HCT116 (cell line): ENCODE results near the gene MAPK10. TPM values are rescaled to one million over a fixed set of nuclear protein-coding genes. Genes with fewer than 3 reads are reported as not detected.

Experiments
- ATAC-seq: fragments of 200-7000 bp; cut with Tn5 transposase; 2 replicates; pipeline ENCODE4 v1.9.1; 2020; ENCODE audit warnings: mild to moderate bottlenecking, moderate library complexity
- BruUV-seq: library from RNA; stranded (reverse); fragments of 400-500 nt; replicated peaks from 2 replicates; lab custom pipeline; 2021; lab: Mats Ljungman, UMichigan
- CTCF ChIA-PET: fragments of 300-600 bp; sonication (Branson Sonifier 250); formaldehyde crosslinking; loops from one replicate; lab custom pipeline; 2021; ENCODE audit warnings: antibody characterized with exemption; lab: Charles Lee
- POLR2A ChIA-PET: fragments of 300-600, 350-600 bp; sonication (Branson Sonifier 250); formaldehyde crosslinking; loops from one replicate; lab custom pipeline; 2021; ENCODE audit warnings: antibody characterized with exemption; lab: Charles Lee
- RAD21 ChIA-PET, 2 experiments: fragments of 300-600 bp; sonication (Branson Sonifier 250); formaldehyde crosslinking; loops; one replicate each; lab custom pipeline; 2023; ENCODE audit warnings: low total read pairs in 2 of 2; ENCODE audit not compliant: uncharacterized antibody in 2 of 2, unreplicated experiment in 2 of 2, low non-redundant PET in 1 of 2; lab: Charles Lee
- DNase-seq: peaks from one replicate; pipeline ENCODE4 v3.0.0-alpha.2; 2010; ENCODE audit warnings: low read depth, low spot score
- H2AFZ ChIP-seq: fragments of 200-600 bp; shearing (Covaris generic), sonication (generic); 2 replicates; pipeline ENCODE4 v1.6.1; 2017; ENCODE audit warnings: low read depth, mixed run types, mixed read lengths, antibody characterized with exemption, low read length; ENCODE audit not compliant: poor library complexity, severe bottlenecking
- H3K27ac ChIP-seq: 2 replicates; pipeline ENCODE4 v1.5.1; 2012; ENCODE audit warnings: low read depth, low read length
- H3K27me3 ChIP-seq: fragments of 200-600 bp; sonication (generic); 2 replicates; pipeline ENCODE4 v1.6.1; 2016; ENCODE audit warnings: mixed run types, low read length, mixed read lengths; ENCODE audit not compliant: insufficient read depth
- H3K36me3 ChIP-seq, 2 experiments: fragments of 200-500 bp in 1 of 2; fragments of 200-600 bp in 1 of 2; sonication (Bioruptor generic) in 1 of 2; sonication (generic) in 1 of 2; 2 replicates each; pipeline versions ENCODE4 v1.5.1 to v1.6.1; 2014 to 2016; ENCODE audit warnings: low read length in 2 of 2, inconsistent platforms in 1 of 2, mixed read lengths in 1 of 2, mixed run types in 1 of 2; ENCODE audit not compliant: insufficient read depth in 2 of 2, control insufficient read depth in 1 of 2
- H3K4me1 ChIP-seq, 2 experiments: fragments of 200-600 bp in 1 of 2; sonication (generic) in 1 of 2; 2 replicates each; pipeline versions ENCODE4 v1.5.1 to v1.6.1; 2012 to 2017; ENCODE audit warnings: low read length in 2 of 2, inconsistent platforms in 1 of 2, mild to moderate bottlenecking in 1 of 2, mixed read lengths in 1 of 2, mixed run types in 1 of 2, moderate library complexity in 1 of 2; ENCODE audit not compliant: insufficient read depth in 2 of 2, control insufficient read depth in 1 of 2
- H3K4me2 ChIP-seq: fragments of 200-600 bp; sonication (generic); 2 replicates; pipeline ENCODE4 v1.6.1; 2017; ENCODE audit warnings: mixed run types, low read length, mixed read lengths
- H3K4me3 ChIP-seq, 2 experiments: fragments of 200-600 bp in 1 of 2; sonication (generic) in 1 of 2; replicated peaks in 1 of 2; 2 replicates each; pipeline ENCODE4 v1.5.1; 2011 to 2016; ENCODE audit warnings: low read length in 2 of 2, control low read depth in 1 of 2, low read depth in 1 of 2, mild to moderate bottlenecking in 1 of 2, mixed read lengths in 1 of 2, mixed run types in 1 of 2
- H3K79me2 ChIP-seq: fragments of 200-600 bp; sonication (generic); 2 replicates; pipeline ENCODE4 v1.6.1; 2017; ENCODE audit warnings: mild to moderate bottlenecking, mixed run types, low read length, moderate library complexity, mixed read lengths; ENCODE audit not compliant: insufficient read depth
- H3K9ac ChIP-seq: fragments of 200-600 bp; sonication (generic); 2 replicates; pipeline ENCODE4 v1.6.1; 2016; ENCODE audit warnings: low read length, mixed read lengths
- H3K9me2 ChIP-seq: fragments of 200-600 bp; sonication (generic), shearing (Covaris generic); 2 replicates; pipeline ENCODE4 v1.6.1; 2017; ENCODE audit warnings: mixed run types, mild to moderate bottlenecking, moderate library complexity; ENCODE audit not compliant: insufficient read depth
- H3K9me3 ChIP-seq, 2 experiments: fragments of 200-500 bp in 1 of 2; fragments of 200-600 bp in 1 of 2; sonication (Bioruptor generic) in 1 of 2; sonication (generic) in 1 of 2; 2 replicates each; pipeline ENCODE4 v1.6.1; 2014 to 2017; ENCODE audit warnings: low read length in 2 of 2, mixed read lengths in 2 of 2, inconsistent platforms in 1 of 2, low read depth in 1 of 2, mild to moderate bottlenecking in 1 of 2, mixed run types in 1 of 2, moderate library complexity in 1 of 2; ENCODE audit not compliant: control insufficient read depth in 1 of 2, insufficient read depth in 1 of 2
- H4K20me1 ChIP-seq: fragments of 200-600 bp; sonication (generic), shearing (Covaris generic); 2 replicates; pipeline ENCODE4 v1.6.1; 2017; ENCODE audit warnings: mixed run types, mild to moderate bottlenecking, moderate library complexity; ENCODE audit not compliant: insufficient read depth
- CBX3 ChIP-seq: IDR thresholded peaks from 2 replicates; pipeline ENCODE4 v1.6.1; 2012; ENCODE audit warnings: low read depth
- CEBPB ChIP-seq: IDR thresholded peaks from 2 replicates; pipeline ENCODE4 v1.6.1; 2012; ENCODE audit warnings: low read depth
- EGR1 ChIP-seq: IDR thresholded peaks from 2 replicates; pipeline ENCODE4 v1.6.1; 2012; ENCODE audit warnings: low read depth
- ELF1 ChIP-seq: IDR thresholded peaks from 2 replicates; pipeline ENCODE4 v1.6.1; 2012; ENCODE audit warnings: low read depth, borderline replicate concordance
- EZH2 ChIP-seq: fragments of 200-600 bp; sonication (generic); IDR thresholded peaks from 2 replicates; pipeline ENCODE4 v1.6.1; 2017; ENCODE audit warnings: antibody characterized with exemption, mixed run types
- EZH2phosphoT487 ChIP-seq: fragments of 200-600 bp; IDR thresholded peaks from 2 replicates; pipeline ENCODE4 v1.6.1; 2018; ENCODE audit warnings: antibody characterized with exemption, borderline replicate concordance
- MAX ChIP-seq: IDR thresholded peaks from 2 replicates; pipeline ENCODE4 v1.6.1; 2012
- POLR2A ChIP-seq: IDR thresholded peaks from 2 replicates; pipeline ENCODE4 v1.7.0; 2011; ENCODE audit warnings: borderline replicate concordance; ENCODE audit not compliant: insufficient read depth, insufficient read length; ENCODE audit errors: extremely low read depth
- POLR2AphosphoS5 ChIP-seq: IDR thresholded peaks from 2 replicates; pipeline ENCODE4 v1.6.1; 2011; ENCODE audit warnings: mild to moderate bottlenecking, low read depth, low read length, moderate library complexity
- YY1 ChIP-seq: IDR thresholded peaks from 2 replicates; pipeline ENCODE4 v1.6.1; 2011; ENCODE audit warnings: low read length, low read depth, moderate library complexity, mild to moderate bottlenecking; ENCODE audit not compliant: insufficient replicate concordance; ENCODE audit errors: extremely low read depth
- ZNF274 ChIP-seq: fragments of 200-500 bp; sonication (Bioruptor generic); IDR thresholded peaks from 2 replicates; pipeline ENCODE4 v1.6.1; 2014; ENCODE audit warnings: mild to moderate bottlenecking, low read depth, low read length, inconsistent platforms
- intact Hi-C: fragments of 100-400 bp; cut with micrococcal nuclease; formaldehyde crosslinking; loops from 2 replicates; pipeline ENCODE4 v1.10.0; 2022
- total RNA-seq: library from RNA; stranded (reverse); gene quantifications from one replicate; pipeline ENCODE4 v1.2.1, GENCODE V29; 2021; ENCODE audit not compliant: unreplicated experiment

Gene MAPK10
- total RNA-seq, 1 experiment from 2014 or later: 0.52 TPM

GRCh38 chr4:85942107-85942506 is 417.7 kb downstream of the MAPK10 start:
- DNase-seq (no peak), ATAC-seq (no peak)
- H2AFZ ChIP-seq: no peak overlapping the region
- no peaks in the 10 kb centered on the region for H3K9me2 ChIP-seq
- no peaks in the 10 kb centered on the region for H3K79me2 ChIP-seq
- ChIA-PET RAD21 (no interaction called here), CTCF (no interaction called here), POLR2A (no interaction called here)
- H3K9ac ChIP-seq: no peak overlapping the region
- H4K20me1 ChIP-seq: no peaks in the 10 kb centered on the region
- H3K27ac ChIP-seq: no peak overlapping the region
- TF ChIP-seq CEBPB: no peak
- TF ChIP-seq POLR2AphosphoS5: no peak
- no peak for TF ChIP-seq EGR1
- no peak for TF ChIP-seq EZH2phosphoT487
- no peak for TF ChIP-seq ZNF274
- no peak for TF ChIP-seq ELF1
- TF ChIP-seq POLR2A: no peak
- no peaks in the 10 kb centered on the region for H3K36me3 ChIP-seq
- no peak overlapping the region for H3K4me3 ChIP-seq
- no peaks in the 10 kb centered on the region for H3K9me3 ChIP-seq
- no peaks in the 10 kb centered on the region for H3K27me3 ChIP-seq
- no peak overlapping the region for H3K4me2 ChIP-seq
- no TSS peak for BruUV-seq
- intact Hi-C loops: no loop called here
- no peaks in the 10 kb centered on the region for H3K4me1 ChIP-seq

GRCh38 chr4:85940151-85940550 is 419.7 kb downstream of the MAPK10 start:
- ChIA-PET POLR2A (no interaction called here), RAD21 (no interaction called here), CTCF (no interaction called here)
- H3K27ac ChIP-seq: no peak overlapping the region
- H3K9ac ChIP-seq: no peak overlapping the region
- no peaks in the 10 kb centered on the region for H3K36me3 ChIP-seq
- DNase-seq (no peak), ATAC-seq (no peak)
- H3K9me2 ChIP-seq: no peaks in the 10 kb centered on the region
- no peak overlapping the region for H2AFZ ChIP-seq
- H3K4me2 ChIP-seq: no peak overlapping the region
- TF ChIP-seq CBX3 (no peak), ELF1 (no peak), EGR1 (no peak), MAX (no peak), POLR2A (no peak), POLR2AphosphoS5 (no peak), EZH2 (no peak), YY1 (no peak)
- no peaks in the 10 kb centered on the region for H3K9me3 ChIP-seq
- H3K4me3 ChIP-seq: no peak overlapping the region
- H3K27me3 ChIP-seq: no peaks in the 10 kb centered on the region
- intact Hi-C loops: no loop called here
- no peaks in the 10 kb centered on the region for H3K79me2 ChIP-seq
- no peaks in the 10 kb centered on the region for H3K4me1 ChIP-seq
- H4K20me1 ChIP-seq: no peaks in the 10 kb centered on the region
- no TSS peak for BruUV-seq

Other genes with a start within 250 kb of the MAPK10 start
- 14.6 TPM for gene PTPN13, start 234.3 kb upstream of the MAPK10 start, total RNA-seq